GM21515 (cell line): Measurements from ENCODE around the gene F3.

Experiments used
- ATAC-seq: cut with Tn5 transposase; IDR thresholded peaks from one replicate; pipeline ENCODE4 v1.9.1; 2021; ENCODE audit not compliant: unreplicated experiment

The F3 gene

DNA sequence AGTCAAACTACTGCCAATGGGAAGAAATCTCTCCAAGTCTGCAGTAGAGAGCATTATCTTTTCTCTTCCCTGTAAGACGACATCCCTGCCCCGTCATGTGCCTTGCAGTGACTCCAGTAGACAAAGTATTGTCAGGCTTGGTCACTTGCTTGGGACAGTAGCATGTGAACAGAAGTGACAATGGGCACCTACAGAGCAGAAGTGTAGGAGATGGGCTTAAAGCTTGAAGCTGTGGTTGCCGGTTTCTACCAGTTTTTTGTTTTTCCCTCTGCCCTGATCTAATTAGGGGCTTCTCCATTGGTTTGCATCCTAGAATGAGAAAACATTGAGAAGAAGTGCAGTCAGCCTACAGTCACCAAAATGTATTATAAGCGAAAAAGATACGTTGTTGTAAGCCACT is 12.7 kb downstream of the F3 start:
- ATAC-seq = no peak

DNA sequence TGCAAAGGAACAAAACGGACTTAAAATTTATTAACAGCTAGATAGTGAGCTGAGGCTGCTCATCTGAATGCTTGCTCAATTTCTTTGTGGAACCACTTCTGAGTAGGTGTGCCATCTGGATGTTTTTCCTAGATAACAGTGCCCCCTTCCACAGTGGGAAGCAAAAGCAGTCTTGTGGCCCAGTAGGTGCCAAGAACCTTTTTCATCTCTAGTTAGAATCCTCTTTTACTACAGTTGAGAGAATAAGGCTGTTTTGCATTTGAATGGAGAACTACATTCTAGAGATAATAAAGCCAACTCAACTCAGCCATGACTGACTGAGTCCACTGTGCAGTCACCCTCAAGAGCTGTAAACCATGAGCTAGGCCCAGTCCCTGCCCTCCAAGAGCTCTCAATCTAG is 13.3 kb downstream of the F3 start:
- ATAC-seq = no peak

DNA sequence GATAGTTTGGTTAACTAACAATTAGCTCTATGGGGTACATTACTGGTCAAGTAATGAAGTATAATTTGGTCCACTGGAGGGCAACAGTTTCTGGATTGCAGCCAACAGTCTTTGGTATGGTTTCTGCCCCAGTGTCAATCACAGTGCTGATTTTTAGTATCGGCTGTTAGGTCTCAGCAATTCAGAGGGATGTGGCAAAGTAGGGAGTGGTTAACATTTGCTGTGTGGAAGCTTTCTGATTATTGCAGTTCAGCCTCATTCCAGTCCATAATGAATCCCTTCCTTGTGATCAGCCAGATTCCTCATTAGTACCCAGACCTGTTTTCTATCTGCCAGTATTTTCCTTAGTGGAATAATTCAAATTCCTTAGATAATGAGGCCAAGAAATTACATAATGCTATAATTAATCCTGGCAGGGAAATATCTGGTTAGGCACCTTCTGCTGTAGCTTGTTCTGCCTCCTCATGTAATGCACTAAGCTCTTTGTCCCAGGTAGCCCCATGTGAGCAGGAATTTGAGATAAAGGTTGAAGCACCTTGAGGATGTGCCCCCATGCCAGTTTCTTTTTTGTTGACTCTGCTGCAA is 14.0 kb downstream of the F3 start:
- no peak for ATAC-seq

DNA sequence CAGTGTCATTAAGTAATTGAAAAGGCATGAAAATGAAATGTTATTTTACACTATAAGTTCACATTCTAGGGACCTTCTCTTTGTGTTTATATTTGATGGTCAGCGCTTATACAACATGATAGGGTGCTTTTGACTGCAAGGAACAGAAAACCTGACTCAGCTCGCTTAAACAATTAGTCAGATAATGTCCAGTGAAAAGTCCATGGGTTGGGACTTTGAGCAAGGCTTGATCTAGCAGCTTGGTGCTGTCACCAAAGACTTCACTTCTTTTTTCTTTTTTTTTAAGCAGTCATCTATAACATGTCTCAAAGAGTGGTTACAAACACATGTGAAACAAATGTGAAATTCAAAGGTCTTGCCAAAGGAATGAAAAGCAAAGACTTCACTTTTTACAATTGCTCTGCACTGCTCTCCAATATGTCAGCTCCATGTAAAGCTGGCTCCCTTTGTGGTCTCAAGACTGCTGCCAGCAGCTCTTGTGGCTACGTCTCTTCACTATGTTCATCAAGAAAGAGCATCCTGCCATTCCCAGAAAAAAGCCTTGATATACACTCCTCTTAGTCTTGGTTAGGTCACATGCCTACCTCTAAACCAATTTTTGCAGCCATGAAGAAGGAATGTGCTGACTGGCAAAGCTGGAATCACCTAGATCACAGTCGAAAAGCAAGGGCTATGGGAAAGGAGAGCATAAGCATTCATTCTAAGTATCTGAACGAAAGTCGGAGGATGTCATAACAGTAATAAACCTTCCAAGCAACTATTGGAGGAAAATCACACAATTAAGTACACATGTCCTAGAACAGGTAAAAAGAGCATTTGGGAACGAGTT is 15.2 kb downstream of the F3 start:
- no peak for ATAC-seq

DNA sequence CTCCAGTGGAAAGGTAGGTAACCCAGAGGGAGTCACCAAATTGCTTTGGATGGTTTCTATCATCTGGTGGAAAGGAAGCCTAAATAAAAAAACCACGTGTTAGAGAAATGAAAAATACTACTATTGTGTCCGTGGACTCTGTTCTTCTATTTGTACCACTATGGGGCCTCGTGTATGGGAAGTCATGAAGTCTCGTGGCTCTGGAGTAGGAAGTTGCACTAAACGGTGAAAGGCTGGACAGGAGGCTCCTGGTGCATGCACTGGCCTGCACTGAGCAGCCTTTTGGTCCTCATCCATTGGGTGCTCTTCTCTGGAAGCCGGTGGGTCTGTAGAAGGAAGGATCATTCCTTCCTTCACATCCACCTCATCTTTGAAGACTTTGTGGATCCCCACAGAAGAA is 17.0 kb downstream of the F3 start:
- no peak for ATAC-seq

DNA sequence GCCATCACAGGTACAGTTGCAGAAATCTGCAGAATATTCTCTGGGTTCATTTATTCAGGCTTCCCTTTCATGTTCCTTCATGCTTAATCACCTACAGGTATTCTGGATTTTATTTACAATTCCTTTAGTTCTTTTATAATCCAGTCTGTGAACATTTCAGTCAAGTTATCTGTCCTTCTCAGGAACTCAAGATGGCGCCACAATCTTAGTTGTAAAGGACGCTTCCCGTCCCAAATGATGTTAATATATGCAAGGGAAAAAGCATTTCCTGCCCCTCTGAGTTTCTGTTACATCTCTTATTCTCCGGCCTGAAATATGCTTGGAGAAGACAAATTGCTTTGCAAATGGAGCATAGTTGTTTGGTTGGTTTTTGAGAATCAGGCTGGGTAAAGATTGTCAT is 19.3 kb downstream of the F3 start:
- ATAC-seq = no peak

DNA sequence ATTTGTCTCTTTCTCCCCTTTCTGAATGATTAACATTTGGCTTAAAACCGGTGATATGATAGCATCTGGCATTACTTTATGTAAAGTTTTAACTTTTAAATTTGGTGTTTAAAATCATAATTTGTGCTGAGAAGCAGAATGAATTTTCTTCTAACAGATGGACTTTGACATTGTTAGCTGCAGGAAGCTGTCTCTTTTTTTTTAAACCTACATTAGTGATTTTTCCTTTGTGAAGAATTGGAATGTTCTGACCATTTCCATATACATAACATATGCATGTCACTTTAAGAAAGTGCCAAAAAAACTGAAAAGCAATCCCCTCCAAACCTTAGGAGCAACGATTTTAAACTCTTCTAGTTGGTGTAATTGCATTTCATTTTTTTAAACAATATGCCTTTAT is 22.2 kb downstream of the F3 start:
- no peak for ATAC-seq

DNA sequence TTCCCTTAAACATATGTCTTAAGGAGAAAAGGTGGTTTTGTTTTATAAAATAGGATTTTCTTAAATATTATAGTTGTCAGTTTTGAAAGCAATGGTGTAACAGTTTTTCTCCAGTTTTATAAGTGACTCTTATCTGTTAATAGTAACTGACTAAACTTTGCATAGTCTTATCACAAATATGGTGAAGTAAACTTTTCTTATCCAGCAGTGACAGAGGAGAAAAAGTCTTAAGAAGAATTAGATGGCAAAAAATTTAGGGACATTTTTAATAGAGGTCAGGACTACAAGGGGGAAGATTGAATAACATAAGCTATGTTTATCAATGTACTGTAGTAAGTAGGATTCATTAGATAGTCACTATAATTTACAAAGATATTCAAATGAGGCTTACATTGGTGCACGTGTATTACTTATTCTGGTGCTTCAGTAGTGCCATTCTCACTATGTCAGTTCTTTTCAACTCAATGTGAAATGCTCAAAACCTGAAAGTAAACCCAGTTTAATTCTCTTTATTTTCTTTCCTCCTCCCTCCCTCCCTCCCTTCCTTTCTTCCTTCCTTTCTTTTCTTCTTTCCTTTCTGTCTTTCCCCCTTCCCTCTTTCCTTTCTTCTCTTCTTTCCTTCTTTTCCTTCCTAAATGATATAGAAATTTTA is 26.1 kb downstream of the F3 start:
- no peak for ATAC-seq

DNA sequence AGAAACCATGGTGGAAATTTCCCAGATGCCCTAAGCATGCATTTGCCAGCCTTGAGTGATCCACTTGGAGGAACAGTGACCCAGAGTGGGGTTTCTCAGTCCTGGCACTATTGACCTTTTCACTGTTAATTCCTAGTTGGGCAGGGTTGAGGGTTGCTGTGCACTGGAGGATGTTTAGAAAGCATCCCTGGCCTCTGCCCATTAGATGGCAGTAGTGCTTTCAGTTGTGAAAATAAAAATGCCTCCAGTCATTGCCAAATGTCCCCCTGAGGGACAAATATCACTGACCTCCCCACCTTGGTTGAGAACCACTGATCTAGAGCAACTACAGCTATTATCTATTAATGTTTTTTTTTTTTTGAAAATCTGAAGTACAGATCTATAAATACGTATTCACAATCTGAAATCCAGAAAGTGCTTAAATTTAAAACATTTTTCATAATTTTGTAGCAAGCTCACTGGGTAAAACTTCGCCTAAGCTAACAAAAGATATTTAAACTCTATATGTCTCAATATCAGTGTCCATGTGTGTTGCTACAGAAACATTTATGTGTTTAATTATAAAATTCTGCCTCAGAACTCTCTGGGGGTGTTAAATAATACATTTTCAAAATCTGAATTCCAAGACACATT is 27.3 kb downstream of the F3 start:
- no peak for ATAC-seq

DNA sequence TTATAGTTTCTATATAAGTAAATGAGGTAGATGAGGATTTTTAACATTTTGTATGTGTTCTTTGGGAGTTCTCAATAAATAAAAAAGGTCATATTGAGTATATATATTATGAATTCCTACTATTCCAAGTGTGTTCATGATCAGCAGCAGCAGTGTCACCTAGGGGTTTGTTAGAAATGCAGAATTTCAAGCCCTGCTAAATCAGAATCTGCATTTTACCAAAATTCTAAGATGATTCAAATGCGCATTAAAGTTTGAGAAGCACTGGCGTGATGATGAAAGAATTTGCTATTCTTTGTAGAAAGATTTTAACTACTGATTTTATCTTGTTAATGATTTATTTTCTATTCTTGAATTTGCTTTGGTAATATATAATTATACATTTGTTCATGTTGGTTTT is 28.7 kb downstream of the F3 start:
- no peak for ATAC-seq

DNA sequence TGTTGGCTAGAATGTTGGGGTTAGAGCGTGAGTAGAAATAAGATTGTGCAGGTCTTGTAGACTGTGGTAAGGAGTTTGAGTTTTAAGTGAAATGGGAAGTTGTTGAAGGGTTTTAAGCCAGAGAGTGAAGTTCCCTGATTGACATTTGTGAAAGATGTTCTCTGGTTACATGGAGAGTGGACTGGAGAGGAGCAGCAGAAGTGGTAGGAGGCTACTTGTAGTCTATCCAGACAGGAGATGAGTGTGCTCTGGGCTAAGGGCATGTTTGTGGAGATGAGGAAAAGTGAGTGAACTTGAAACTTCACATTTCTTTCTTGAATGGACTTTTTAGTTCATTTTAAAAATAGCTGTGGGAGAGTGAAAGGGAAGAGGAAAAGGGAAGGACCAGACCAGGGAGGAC is 37.0 kb downstream of the F3 start:
- ATAC-seq = no peak

DNA sequence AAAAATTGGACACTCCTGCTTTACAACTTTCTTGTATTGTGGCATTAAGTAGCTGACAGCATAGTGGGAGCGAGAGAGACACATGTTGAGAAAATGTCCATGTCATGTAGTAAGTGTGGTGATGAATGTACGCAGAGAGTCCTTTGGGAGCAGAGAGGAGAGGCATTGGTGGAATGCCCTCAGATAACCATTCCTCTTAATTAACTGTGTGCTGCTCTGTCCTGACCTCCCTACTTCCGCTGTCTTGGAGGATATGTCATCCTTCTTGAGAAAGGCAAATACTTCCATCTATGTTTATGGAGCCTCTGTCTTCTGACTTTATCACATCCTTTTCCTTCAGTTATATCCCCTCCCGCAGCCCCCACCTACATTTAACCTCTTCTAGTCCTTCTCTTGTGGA is 38.4 kb downstream of the F3 start:
- ATAC-seq = no peak

DNA sequence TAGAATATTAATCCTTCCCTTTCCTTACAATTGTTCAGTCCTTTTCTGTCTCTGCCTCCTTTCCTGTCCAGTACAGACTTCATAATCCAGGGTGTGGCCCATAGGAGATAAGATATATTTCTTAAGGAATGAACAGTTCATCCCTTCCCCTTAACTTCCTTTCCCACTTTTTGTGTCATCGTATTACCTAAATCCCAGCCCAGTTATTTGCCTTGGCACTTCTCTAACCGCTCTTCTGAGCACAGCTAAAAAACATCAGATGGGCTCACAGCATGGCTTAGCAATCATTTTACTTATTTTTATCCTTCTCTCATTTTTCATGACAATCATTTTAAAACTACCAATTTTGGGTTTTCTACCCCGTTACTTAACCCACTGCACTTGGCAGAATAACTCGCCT is 39.6 kb downstream of the F3 start:
- no peak for ATAC-seq

DNA sequence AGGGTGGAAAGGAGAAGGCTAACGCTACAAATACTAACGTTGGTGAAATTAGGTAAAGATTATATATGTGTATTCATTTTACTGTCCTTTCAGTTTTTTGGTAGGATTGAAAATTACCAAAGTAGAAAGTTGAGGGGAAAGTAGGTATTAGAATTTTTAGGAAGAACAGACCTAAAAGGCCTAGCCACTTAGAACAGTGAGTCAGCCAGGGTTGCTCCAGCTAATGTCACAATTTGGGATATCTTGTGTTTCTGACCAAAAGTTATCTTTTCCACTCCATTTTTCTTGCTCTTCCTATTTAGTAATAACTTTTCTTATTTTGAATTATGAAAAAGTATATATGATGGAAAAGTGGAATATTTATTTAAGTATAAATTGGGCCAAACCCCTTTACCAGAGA is 40.1 kb downstream of the F3 start:
- no peak for ATAC-seq

DNA sequence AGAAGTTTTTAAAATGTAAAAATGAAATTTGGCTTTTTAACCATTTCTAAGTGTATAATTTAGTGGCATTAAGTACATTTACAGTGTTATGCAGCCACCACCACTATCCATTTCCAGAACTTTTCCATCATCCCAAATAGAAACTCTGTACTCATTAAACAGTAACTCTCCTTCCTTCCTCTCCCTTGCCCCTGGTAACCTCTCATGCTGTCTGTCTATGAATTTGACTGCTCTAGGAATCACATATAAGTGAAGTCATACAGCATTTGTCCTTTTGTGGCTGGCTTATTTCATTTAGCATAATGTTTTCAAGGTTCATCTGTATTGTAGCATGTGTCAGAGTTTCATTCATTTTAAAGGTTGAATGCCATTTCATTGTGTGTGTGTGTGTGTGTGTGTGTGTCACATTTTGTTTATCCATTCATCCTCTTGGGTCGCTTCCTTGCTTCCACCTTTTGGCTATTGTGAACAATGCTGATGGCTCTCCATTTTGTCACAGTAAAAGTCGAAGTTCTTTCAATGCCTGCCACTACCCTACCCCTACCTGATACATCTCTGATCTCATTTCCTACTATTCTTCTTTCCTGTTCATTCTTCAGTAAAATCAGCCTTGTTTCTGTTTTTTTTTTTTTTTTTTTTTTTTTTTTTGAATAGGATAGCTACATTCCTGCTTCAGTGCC is 45.3 kb downstream of the F3 start:
- no peak for ATAC-seq

DNA sequence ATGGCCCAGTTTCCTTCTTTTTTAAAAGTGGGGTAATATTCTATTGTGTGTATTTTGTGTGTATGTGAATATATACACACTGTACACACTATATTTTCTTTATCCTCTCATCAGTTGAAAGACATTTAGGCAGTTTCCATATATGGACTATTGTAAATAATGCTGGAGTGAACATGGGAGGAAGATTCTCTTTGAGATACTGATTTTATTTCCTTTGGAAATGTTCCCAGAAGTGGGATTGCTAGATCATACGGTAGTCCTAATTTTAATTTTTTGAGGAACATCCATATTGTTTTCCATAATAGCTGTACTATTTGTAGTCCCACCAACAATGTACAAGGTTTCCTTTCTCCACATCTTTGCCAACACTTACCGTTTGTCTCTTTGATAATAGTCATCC is 51.0 kb downstream of the F3 start:
- ATAC-seq = no peak

DNA sequence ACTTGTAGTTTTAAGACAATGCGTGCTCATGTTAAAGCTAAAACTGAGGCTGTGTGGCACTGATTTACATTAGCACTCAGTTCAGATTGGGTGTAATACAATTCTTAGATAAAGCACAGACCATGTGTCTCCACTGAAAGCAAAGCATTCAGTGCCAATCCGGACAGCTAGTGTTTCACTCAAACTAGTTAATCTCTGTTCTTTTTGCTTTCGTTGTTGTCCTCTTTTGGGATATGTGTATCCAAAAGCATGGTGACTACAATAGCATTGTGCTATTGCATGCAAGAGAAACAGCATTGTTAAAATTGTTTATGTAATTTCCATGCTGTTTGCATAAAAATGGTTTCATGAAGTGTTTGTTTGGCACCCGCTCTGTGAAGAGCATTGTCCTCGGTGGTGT is 54.6 kb downstream of the F3 start:
- no peak for ATAC-seq

DNA sequence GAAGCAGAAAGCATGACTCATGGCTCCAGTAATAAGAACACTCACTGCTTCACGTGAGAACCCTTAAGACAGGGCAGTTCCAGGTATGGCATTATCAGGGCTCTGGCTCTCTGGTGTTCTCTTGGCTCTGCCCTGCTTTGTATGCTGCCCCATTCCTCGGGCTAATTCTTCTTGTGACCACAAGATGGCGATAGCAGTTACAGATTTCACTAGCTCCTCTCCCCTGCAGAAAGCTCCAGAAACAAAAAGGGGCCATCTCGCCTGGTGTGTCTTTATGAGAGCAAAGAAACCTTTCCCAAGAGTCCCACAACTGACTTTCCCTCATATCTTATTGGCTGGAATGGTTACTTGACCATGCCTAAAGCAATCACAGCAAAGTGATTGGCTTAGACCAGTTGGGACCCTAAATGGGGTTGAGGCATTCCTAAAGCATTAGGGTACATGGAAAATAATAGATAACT is 60.1 kb downstream of the F3 start:
- peak; percentile 90 for ATAC-seq

DNA sequence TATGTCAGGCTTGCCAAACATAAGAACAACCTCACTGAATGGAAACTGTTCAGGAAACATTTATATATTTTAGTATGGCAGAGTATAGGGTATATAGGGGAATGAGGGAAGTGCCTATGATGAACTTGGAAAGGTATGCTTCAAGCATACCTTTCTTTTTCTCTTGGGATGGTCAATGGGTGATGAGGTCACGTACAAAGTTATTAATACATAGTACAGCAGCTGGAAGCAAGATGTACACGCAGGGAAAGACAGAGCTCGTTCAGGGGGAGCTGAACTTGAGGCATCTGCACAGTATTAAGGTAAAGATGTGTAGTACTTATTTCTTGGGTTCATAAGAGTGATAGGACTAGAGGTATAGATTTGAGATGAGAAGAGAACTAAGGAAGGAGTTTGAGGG is 61.9 kb downstream of the F3 start:
- no peak for ATAC-seq
